Breast epithelium (tissue), 4 donors: ENCODE data around the gene C19orf33. TPM values are rescaled to one million over a fixed set of nuclear protein-coding genes. Genes with fewer than 3 reads are reported as not detected.

Experiments used
- DNase-seq, 2 donors: peaks; one replicate each; pipeline ENCODE4 v3.0.0-alpha.2; 2019; ENCODE audit warnings: low spot score in 2 of 2
- H3K27ac ChIP-seq, 2 donors: fragments of 200-600 bp; sonication (generic) in 1 of 2; one replicate each; pipeline ENCODE4 v1.5.1; 2016 to 2019; ENCODE audit warnings: mild to moderate bottlenecking in 1 of 2
- H3K27me3 ChIP-seq, 2 donors: fragments of 200-600 bp; sonication (generic) in 1 of 2; one replicate each; pipeline versions ENCODE4 v1.5.1 to v1.6.0; 2017 to 2019; ENCODE audit warnings: control low read depth in 1 of 2, mild to moderate bottlenecking in 1 of 2
- H3K36me3 ChIP-seq: fragments of 200-600 bp; one replicate; pipeline ENCODE4 v1.5.1; 2019
- H3K4me1 ChIP-seq, 2 donors: fragments of 200-600 bp; sonication (generic); one replicate each; pipeline ENCODE4 v1.5.1; 2016 to 2019; ENCODE audit warnings: control low read depth in 1 of 2
- H3K4me3 ChIP-seq, 3 donors: fragments of 200-600 bp; sonication (generic); 1 replicate in 2 of 3; 2 replicates in 1 of 3; pipeline ENCODE4 v1.5.1; 2016 to 2019; ENCODE audit warnings: mild to moderate bottlenecking in 3 of 3, moderate library complexity in 2 of 3
- H3K9me3 ChIP-seq, 2 donors: fragments of 200-600 bp; sonication (generic) in 1 of 2; one replicate each; pipeline ENCODE4 v1.5.1; 2016 to 2019; ENCODE audit warnings: control low read depth in 1 of 2
- CTCF ChIP-seq, 3 donors: fragments of 450-650 bp; IDR thresholded peaks; one replicate each; pipeline ENCODE4 v1.5.1; 2016 to 2017; ENCODE audit warnings: antibody characterized with exemption in 3 of 3, mild to moderate bottlenecking in 3 of 3, moderate library complexity in 3 of 3
- POLR2A ChIP-seq: fragments of 450-650 bp; IDR thresholded peaks from one replicate; pipeline ENCODE4 v1.6.1; 2016; ENCODE audit warnings: antibody characterized with exemption, mild to moderate bottlenecking, moderate library complexity
- POLR2AphosphoS5 ChIP-seq, 3 donors: sonication (generic); formaldehyde crosslinking; IDR thresholded peaks; one replicate each; pipeline ENCODE4 v1.6.1; 2017; ENCODE audit warnings: antibody characterized with exemption in 3 of 3
- intact Hi-C: fragments of 100-400 bp; cut with DNase I; formaldehyde crosslinking; loops from one replicate; pipeline ENCODE4 v1.15.1; 2023; ENCODE audit warnings: low total_unique reads
- total RNA-seq, 3 donors: library from RNA; depleted of rRNA; stranded (reverse); fragments of >200 nt; gene quantifications; one replicate each; pipeline ENCODE4 v1.1.0, GENCODE V29; 2016

Gene C19orf33
- total RNA-seq, 3 donors from 2014 or later = 3.5 to 19.3 (median 13.1) TPM

- intact Hi-C loops = no loop called here
- Histone ChIP-seq H3K4me1 (no peaks in the 10 kb centered on the region), H3K27me3 (no peaks in the 10 kb centered on the region), H3K27ac (no peak overlapping the region), H3K36me3 (no peaks in the 10 kb centered on the region), H3K9me3 (no peaks in the 10 kb centered on the region), H3K4me3 (no peak overlapping the region)
- TF ChIP-seq POLR2AphosphoS5 (IDR thresholded peaks at IDR 0.05) (no peak), POLR2A (no peak), CTCF (IDR thresholded peaks at IDR 0.05) (no peak)
- DNase-seq = no peak
Measured at GRCh38 chr19:38324431-38324830, 20.4 kb downstream of the C19orf33 start.

- no peaks in the 10 kb centered on the region for H3K36me3 ChIP-seq
- no peak for DNase-seq
- H3K4me3 ChIP-seq = no peak overlapping the region
- intact Hi-C loops = no loop called here
- no peaks in the 10 kb centered on the region for H3K27me3 ChIP-seq
- no peaks in the 10 kb centered on the region for H3K9me3 ChIP-seq
- H3K27ac ChIP-seq = no peak overlapping the region
- no peak for TF ChIP-seq CTCF (IDR thresholded peaks at IDR 0.05)
- no peak for TF ChIP-seq POLR2AphosphoS5 (IDR thresholded peaks at IDR 0.05)
- no peak for TF ChIP-seq POLR2A
- no peaks in the 10 kb centered on the region for H3K4me1 ChIP-seq
Measured at GRCh38 chr19:38326591-38326990, 22.5 kb downstream of the C19orf33 start.

GRCh38 chr19:38329651-38330050 is 25.6 kb downstream of the C19orf33 start:
- no peak overlapping the region for H3K27ac ChIP-seq
- H3K27me3 ChIP-seq = no peaks in the 10 kb centered on the region
- intact Hi-C loops = loop anchor here (10.0 kb wide), 1 partner anchor 85 kb away; no protein-coding TSS in a partner anchor
- H3K36me3 ChIP-seq = no peaks in the 10 kb centered on the region
- TF ChIP-seq POLR2AphosphoS5 (IDR thresholded peaks at IDR 0.05) (no peak), POLR2A (no peak), CTCF (IDR thresholded peaks at IDR 0.05) (no peak)
- H3K9me3 ChIP-seq = no peaks in the 10 kb centered on the region
- H3K4me1 ChIP-seq = no peaks in the 10 kb centered on the region
- H3K4me3 ChIP-seq = no peak overlapping the region
- no peak for DNase-seq

GRCh38 chr19:38331728-38332127 is 27.7 kb downstream of the C19orf33 start:
- H3K27me3 ChIP-seq = no peaks in the 10 kb centered on the region
- no peaks in the 10 kb centered on the region for H3K9me3 ChIP-seq
- intact Hi-C loops = loop anchor here (10.0 kb wide), 1 partner anchor 87 kb away; no protein-coding TSS in a partner anchor
- no peaks in the 10 kb centered on the region for H3K4me1 ChIP-seq
- H3K36me3 ChIP-seq = no peaks in the 10 kb centered on the region
- DNase-seq = no peak
- H3K4me3 ChIP-seq = no peak overlapping the region
- TF ChIP-seq POLR2AphosphoS5 (IDR thresholded peaks at IDR 0.05) (no peak), CTCF (IDR thresholded peaks at IDR 0.05) (no peak), POLR2A (no peak)
- no peak overlapping the region for H3K27ac ChIP-seq

- H3K4me1 ChIP-seq = no peaks in the 10 kb centered on the region
- intact Hi-C loops = loop anchor here (10.0 kb wide), 1 partner anchor 88 kb away; no protein-coding TSS in a partner anchor
- no peaks in the 10 kb centered on the region for H3K9me3 ChIP-seq
- H3K36me3 ChIP-seq = no peaks in the 10 kb centered on the region
- no peak for DNase-seq
- TF ChIP-seq CTCF (IDR thresholded peaks at IDR 0.05) (no peak), POLR2A (no peak), POLR2AphosphoS5 (IDR thresholded peaks at IDR 0.05) (no peak)
- H3K4me3 ChIP-seq = no peak overlapping the region
- H3K27me3 ChIP-seq = no peaks in the 10 kb centered on the region
- H3K27ac ChIP-seq = no peak overlapping the region
Measured at GRCh38 chr19:38333245-38333644, 29.2 kb downstream of the C19orf33 start.
